ENCODE measurements around the gene C6orf141. TPM values are rescaled to one million over a fixed set of nuclear protein-coding genes. Genes with fewer than 3 reads are reported as not detected.
A peak's percentile ranks its signal among the peaks of the same experiment; 100 is the strongest.

C6orf141 gene
- total RNA-seq, result under 1 TPM in 1 of 5 experiments, not detected in 4; 0.29 TPM
- polyA plus RNA-seq, result not detected
- total RNA-seq, result not detected

DNA sequence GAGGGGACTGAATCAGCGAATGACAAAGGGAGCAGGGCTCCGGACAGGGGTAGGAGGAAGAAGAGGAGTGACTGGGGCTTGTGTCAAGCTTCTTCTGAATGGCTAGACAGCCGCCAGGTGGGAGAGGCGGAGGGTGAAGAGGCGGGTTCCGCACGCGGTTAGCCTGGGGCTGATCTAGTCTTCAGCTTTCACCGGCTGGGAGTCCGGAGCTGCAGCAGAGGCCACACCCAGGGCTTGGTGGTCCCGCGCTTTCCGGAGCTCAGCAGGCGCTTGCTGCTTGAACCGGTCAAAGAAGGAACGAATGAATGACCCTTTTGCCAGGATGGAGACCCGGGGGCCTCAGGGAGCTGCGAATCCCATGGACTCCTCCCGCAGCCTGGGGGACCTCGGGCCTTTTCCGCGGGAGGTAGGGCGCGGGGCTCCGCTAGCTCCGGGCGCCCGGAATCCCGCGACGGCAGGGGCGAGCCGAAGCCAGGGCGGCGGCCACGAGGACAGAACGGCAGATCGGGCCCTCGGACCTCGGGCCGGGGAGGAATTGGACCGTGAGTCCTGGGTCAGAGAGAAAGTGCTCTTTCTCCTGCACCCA is at the start of gene C6orf141:
Gene C6orf141, plus strand, starts transcription at position 177 of the 586 bp plus-strand sequence. Its CDS starts 125 bp downstream, at position 302.
- no peaks in the 10 kb centered on the region for H3K36me3 ChIP-seq (ENCODE audit: control insufficient read depth in 2 of 3, insufficient read depth in 3 of 3, low read length in 3 of 3)
- no peaks in the 10 kb centered on the region for H3K27me3 ChIP-seq (ENCODE audit: control insufficient read depth in 2 of 2, insufficient read depth in 2 of 2, low read length in 2 of 2)
- intact Hi-C loops (cut with micrococcal nuclease), result no loop called here
- no peaks in the 10 kb centered on the region for H3K9me3 Mint-ChIP-seq
- CTCF ChIA-PET, result no interaction called here
- no peak within 1 kb of the TSS for H3K27ac ChIP-seq (ENCODE audit: low read depth, low read length)
- H3K27ac Mint-ChIP-seq, result peak within 1 kb of the TSS in 1 of 9 donors; percentile 10
- peaks cover 38 to 59% (median 50%) of the 10 kb centered on the region in 5 donors for H3K27me3 Mint-ChIP-seq
- POLR2A ChIA-PET, result no interaction called here
- peak within 1 kb of the TSS; percentile 26 for H3K4me3 ChIP-seq (ENCODE audit: low read length)
- peaks cover 0 to 5% of the 10 kb centered on the region in 2 donors for H3K4me1 ChIP-seq (ENCODE audit: control insufficient read depth in 2 of 2, insufficient read depth in 2 of 2, low read length in 2 of 2)
- peak; percentile 44 for ATAC-seq
- peaks cover 12 to 23% (median 18%) of the 10 kb centered on the region in 7 donors for H3K4me1 Mint-ChIP-seq
- peaks cover 0 to 3% (median 0%) of the 10 kb centered on the region in 5 donors for H3K36me3 Mint-ChIP-seq
- H3K4me3 Mint-ChIP-seq, result peak within 1 kb of the TSS; percentile 71 to 86 (median 80)
- DNase-seq, result peak in 2 of 9 donors; percentile 6 to 39
- H3K9me3 ChIP-seq (ENCODE audit: control insufficient read depth in 2 of 3, low read length in 3 of 3), result no peaks in the 10 kb centered on the region

DNA sequence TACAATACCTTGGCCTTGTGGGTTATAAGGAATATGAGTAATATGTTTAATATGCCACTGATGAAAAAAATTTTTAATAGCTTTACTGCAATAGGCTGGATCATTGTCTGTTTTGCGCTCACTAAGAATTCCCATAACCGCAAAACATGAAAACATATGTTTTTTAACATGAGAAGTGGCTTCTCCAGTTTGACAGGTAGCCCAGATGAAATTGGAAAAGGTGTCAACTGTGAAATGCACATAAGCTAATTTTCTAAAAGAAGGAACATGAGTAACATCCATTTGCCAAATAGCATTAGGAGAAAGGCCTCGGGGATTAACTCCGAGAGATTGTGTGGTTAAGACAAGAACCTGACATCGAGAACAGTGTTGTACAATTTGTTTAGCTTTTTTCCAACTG is 45.8 kb upstream of the C6orf141 start:
- Histone ChIP-seq H3K27me3 (ENCODE audit: control insufficient read depth in 2 of 2, insufficient read depth in 2 of 2, low read length in 2 of 2) (no peaks in the 10 kb centered on the region), H3K4me3 (ENCODE audit: low read length) (no peak overlapping the region)

DNA sequence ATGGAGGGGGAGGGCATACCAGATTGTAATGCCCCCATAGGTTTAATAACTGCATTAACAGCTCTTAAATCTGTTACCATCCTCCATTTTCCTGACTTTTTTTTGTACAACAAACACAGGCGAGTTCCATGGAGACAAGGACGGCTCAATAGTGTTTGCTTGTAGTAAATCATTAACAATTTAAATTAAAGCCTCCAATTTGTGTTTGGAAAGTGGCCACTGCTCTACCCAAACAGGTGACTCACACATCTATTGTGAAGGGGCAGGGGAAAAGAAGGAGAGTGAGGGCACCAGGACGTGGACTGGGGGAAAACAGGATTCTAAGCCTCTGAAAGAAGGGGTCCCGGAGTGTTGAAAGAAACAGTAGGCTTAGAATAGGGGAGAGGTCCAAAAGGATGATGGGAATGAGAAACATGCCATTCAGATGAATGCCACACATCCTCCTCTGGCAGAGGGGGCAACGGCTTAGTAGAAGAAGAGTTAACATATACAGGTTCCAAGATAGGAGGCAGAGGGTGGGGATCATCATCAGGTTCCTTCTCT is 43.8 kb upstream of the C6orf141 start:
- H3K4me1 Mint-ChIP-seq, result no peaks in the 10 kb centered on the region
- intact Hi-C loops (cut with micrococcal nuclease), result no loop called here
- H3K36me3 ChIP-seq (ENCODE audit: control insufficient read depth in 2 of 3, insufficient read depth in 3 of 3, low read length in 3 of 3), result no peaks in the 10 kb centered on the region
- DNase-seq (no peak), ATAC-seq (no peak)
- ChIA-PET CTCF (interaction anchor here (0.6 kb wide), 1 partner anchor 27 kb away, joined by 4 read pairs; no protein-coding TSS in a partner anchor), POLR2A (no interaction called here)
- peaks cover 6 to 25% (median 19%) of the 10 kb centered on the region in 5 donors for H3K27me3 Mint-ChIP-seq
- peaks cover 0 to 2% (median 0%) of the 10 kb centered on the region in 11 donors for H3K9me3 Mint-ChIP-seq
- no peak overlapping the region for H3K4me3 Mint-ChIP-seq
- H3K4me1 ChIP-seq (ENCODE audit: control insufficient read depth in 2 of 2, insufficient read depth in 2 of 2, low read length in 2 of 2), result no peaks in the 10 kb centered on the region
- H3K27me3 ChIP-seq (ENCODE audit: control insufficient read depth in 2 of 2, insufficient read depth in 2 of 2, low read length in 2 of 2), result no peaks in the 10 kb centered on the region
- H3K36me3 Mint-ChIP-seq, result no peaks in the 10 kb centered on the region
- H3K27ac Mint-ChIP-seq, result no peak overlapping the region
- H3K9me3 ChIP-seq (ENCODE audit: control insufficient read depth in 2 of 3, low read length in 3 of 3), result no peaks in the 10 kb centered on the region
- H3K4me3 ChIP-seq (ENCODE audit: low read length), result no peak overlapping the region
- no peak overlapping the region for H3K27ac ChIP-seq (ENCODE audit: low read depth, low read length)

More for the DNA sequence above, 45.8 kb upstream of the C6orf141 start:
- Mint-ChIP-seq H3K4me3 (no peak overlapping the region), H3K27me3 (peaks cover 0 to 24% (median 19%) of the 10 kb centered on the region in 5 donors), H3K9me3 (peaks cover 0 to 2% (median 0%) of the 10 kb centered on the region in 11 donors), H3K36me3 (no peaks in the 10 kb centered on the region), H3K27ac (no peak overlapping the region), H3K4me1 (no peaks in the 10 kb centered on the region)
- Histone ChIP-seq H3K36me3 (ENCODE audit: control insufficient read depth in 2 of 3, insufficient read depth in 3 of 3, low read length in 3 of 3) (no peaks in the 10 kb centered on the region), H3K27ac (ENCODE audit: low read depth, low read length) (no peak overlapping the region), H3K9me3 (ENCODE audit: control insufficient read depth in 2 of 3, low read length in 3 of 3) (no peaks in the 10 kb centered on the region), H3K4me1 (ENCODE audit: control insufficient read depth in 2 of 2, insufficient read depth in 2 of 2, low read length in 2 of 2) (no peaks in the 10 kb centered on the region)
- no peak for ATAC-seq
- intact Hi-C loops (cut with micrococcal nuclease), result no loop called here
- CTCF ChIA-PET, result no interaction called here
- POLR2A ChIA-PET, result no interaction called here
- DNase-seq, result no peak

DNA sequence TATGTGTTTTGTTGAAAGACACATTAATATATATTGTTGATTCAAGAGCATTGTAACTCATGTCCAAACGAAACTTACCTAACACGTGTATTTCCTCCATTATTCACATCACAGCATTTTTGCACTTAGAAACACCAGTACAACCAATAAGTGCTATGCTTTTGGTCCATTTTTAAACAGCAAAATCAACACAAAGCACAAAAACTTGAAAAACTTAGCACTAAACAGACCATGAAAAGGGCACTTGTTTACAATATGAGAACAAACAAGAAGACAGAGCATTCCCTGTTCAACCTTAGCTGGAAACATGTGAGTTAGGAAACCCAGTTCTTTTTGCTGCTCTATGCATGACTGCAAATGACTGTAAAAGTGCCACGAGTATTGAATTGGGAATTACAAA is 41.1 kb upstream of the C6orf141 start:
- Mint-ChIP-seq H3K4me1 (no peaks in the 10 kb centered on the region), H3K27me3 (peaks cover 11 to 34% (median 21%) of the 10 kb centered on the region in 5 donors), H3K4me3 (no peak overlapping the region), H3K9me3 (peaks cover 0 to 2% (median 0%) of the 10 kb centered on the region in 11 donors), H3K27ac (no peak overlapping the region), H3K36me3 (no peaks in the 10 kb centered on the region)
- Histone ChIP-seq H3K4me1 (ENCODE audit: control insufficient read depth in 2 of 2, insufficient read depth in 2 of 2, low read length in 2 of 2) (no peaks in the 10 kb centered on the region), H3K9me3 (ENCODE audit: control insufficient read depth in 2 of 3, low read length in 3 of 3) (no peaks in the 10 kb centered on the region), H3K27ac (ENCODE audit: low read depth, low read length) (no peak overlapping the region), H3K36me3 (ENCODE audit: control insufficient read depth in 2 of 3, insufficient read depth in 3 of 3, low read length in 3 of 3) (no peaks in the 10 kb centered on the region), H3K4me3 (ENCODE audit: low read length) (no peak overlapping the region), H3K27me3 (ENCODE audit: control insufficient read depth in 2 of 2, insufficient read depth in 2 of 2, low read length in 2 of 2) (no peaks in the 10 kb centered on the region)
- CTCF ChIA-PET, result no interaction called here
- POLR2A ChIA-PET, result no interaction called here
- intact Hi-C loops (cut with micrococcal nuclease), result no loop called here
- DNase-seq (no peak), ATAC-seq (no peak)

DNA sequence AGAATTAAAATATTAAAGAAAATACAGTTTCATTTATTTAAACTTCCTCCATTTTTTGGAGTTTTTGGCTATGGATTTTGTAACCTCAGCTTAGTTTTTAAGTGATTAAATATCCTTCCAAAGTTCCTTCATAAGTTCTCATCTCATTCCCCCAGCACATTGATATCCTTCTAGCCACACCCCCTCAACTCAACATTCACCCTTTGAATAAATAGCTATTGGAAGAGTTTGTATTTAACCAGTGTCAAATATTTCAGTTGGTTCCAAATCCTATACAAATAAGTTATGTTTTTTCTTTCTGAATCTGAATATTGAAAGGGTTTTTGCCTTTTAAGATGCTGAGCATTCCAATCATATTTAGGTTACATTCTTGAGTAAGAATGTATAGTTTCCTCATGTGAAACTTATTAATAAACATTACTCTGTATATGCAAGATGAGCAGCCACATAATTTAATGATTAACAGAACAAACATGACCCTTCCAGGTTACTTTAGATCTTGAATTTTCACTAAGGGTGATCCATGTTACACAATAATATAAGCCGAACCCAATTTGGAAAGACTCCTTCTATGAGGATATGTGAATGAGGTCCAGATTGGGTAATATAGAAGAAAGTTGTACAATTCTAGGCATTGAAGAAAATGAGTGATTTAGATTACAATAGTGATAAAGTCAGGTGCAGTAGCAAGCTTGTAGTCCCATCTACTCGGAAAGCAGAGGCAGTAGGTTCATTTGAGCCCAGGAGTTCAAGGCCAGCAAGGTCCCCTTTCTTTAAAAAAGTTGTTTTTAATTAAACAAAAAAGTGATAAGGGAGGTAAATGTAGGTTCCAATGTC is 37.1 kb upstream of the C6orf141 start:
- Histone ChIP-seq H3K27me3 (ENCODE audit: control insufficient read depth in 2 of 2, insufficient read depth in 2 of 2, low read length in 2 of 2) (no peaks in the 10 kb centered on the region), H3K4me1 (ENCODE audit: control insufficient read depth in 2 of 2, insufficient read depth in 2 of 2, low read length in 2 of 2) (no peaks in the 10 kb centered on the region), H3K36me3 (ENCODE audit: control insufficient read depth in 2 of 3, insufficient read depth in 3 of 3, low read length in 3 of 3) (no peaks in the 10 kb centered on the region), H3K4me3 (ENCODE audit: low read length) (no peak overlapping the region), H3K27ac (ENCODE audit: low read depth, low read length) (no peak overlapping the region), H3K9me3 (ENCODE audit: control insufficient read depth in 2 of 3, low read length in 3 of 3) (no peaks in the 10 kb centered on the region)
- no peaks in the 10 kb centered on the region for H3K4me1 Mint-ChIP-seq
- ChIA-PET CTCF (no interaction called here), POLR2A (no interaction called here)
- no peaks in the 10 kb centered on the region for H3K36me3 Mint-ChIP-seq
- no peak overlapping the region for H3K4me3 Mint-ChIP-seq
- H3K27ac Mint-ChIP-seq, result no peak overlapping the region
- intact Hi-C loops (cut with micrococcal nuclease), result no loop called here
- peaks cover 12 to 23% (median 16%) of the 10 kb centered on the region in 5 donors for H3K27me3 Mint-ChIP-seq
- H3K9me3 Mint-ChIP-seq, result no peaks in the 10 kb centered on the region
- no peak for ATAC-seq
- no peak for DNase-seq

DNA sequence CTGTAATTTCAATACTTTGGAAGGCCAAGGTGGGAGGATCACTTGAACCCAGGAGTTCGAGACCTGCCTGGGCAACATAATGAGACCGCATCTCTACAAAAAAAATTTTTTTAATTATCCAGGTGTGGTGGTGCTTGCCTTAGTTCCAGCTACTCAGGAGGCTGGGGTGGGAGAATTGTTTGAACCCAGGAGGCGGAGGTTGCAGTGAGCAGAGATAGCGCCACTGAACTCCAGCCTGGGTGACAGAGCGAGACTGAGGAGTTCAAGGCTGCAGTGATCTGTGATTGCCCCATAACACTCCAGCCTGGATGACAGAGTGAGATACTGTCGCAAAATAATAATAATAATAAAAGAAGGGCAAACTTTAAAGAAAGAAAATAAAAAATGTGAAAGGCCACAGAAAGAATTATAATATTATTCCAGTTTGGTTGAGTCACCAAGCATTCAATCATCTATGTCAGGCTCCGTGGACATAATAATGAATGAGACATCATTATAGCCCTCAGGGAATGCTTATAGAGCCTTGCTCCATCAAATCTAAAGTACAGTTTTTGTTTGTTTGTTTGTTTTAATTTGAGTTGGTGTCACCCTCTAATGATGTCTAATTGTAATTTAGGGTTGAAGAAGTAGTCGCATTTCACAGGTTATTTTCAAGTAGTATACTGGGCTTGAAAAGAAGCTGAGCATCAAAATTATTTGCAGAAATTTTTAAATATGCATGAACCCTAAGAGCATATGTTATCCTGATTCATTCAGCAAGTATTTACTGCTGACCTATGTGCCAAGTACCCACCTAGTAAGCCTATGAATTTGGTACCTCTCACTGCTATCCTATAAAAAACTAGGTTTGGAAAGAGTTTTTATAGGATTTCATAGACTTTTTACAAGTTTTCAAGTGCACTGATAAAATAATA is 35.6 kb upstream of the C6orf141 start:
- ChIA-PET CTCF (no interaction called here), POLR2A (interaction anchor here (0.7 kb wide), 1 partner anchor 68 kb away, joined by 3 read pairs; no protein-coding TSS in a partner anchor)
- ATAC-seq (no peak), DNase-seq (no peak)
- Histone ChIP-seq H3K36me3 (ENCODE audit: control insufficient read depth in 2 of 3, insufficient read depth in 3 of 3, low read length in 3 of 3) (no peaks in the 10 kb centered on the region), H3K4me3 (ENCODE audit: low read length) (no peak overlapping the region), H3K27me3 (ENCODE audit: control insufficient read depth in 2 of 2, insufficient read depth in 2 of 2, low read length in 2 of 2) (no peaks in the 10 kb centered on the region), H3K4me1 (ENCODE audit: control insufficient read depth in 2 of 2, insufficient read depth in 2 of 2, low read length in 2 of 2) (no peaks in the 10 kb centered on the region), H3K27ac (ENCODE audit: low read depth, low read length) (no peak overlapping the region), H3K9me3 (ENCODE audit: control insufficient read depth in 2 of 3, low read length in 3 of 3) (no peaks in the 10 kb centered on the region)
- no peaks in the 10 kb centered on the region for H3K9me3 Mint-ChIP-seq
- intact Hi-C loops (cut with micrococcal nuclease), result no loop called here
- no peaks in the 10 kb centered on the region for H3K4me1 Mint-ChIP-seq
- H3K27me3 Mint-ChIP-seq, result peaks cover 7 to 21% (median 16%) of the 10 kb centered on the region in 5 donors
- no peak overlapping the region for H3K4me3 Mint-ChIP-seq
- no peaks in the 10 kb centered on the region for H3K36me3 Mint-ChIP-seq
- no peak overlapping the region for H3K27ac Mint-ChIP-seq

All from naive thymus-derived CD4-positive, alpha-beta T cell (primary cell).